Esophagus muscularis mucosa (tissue), 3 donors: Measurements from ENCODE around the gene TNIP3.

Source experiments
- POLR2AphosphoS5 ChIP-seq, 2 donors: sonication (generic); formaldehyde crosslinking; IDR thresholded peaks; one replicate each; pipeline ENCODE4 v1.6.1; 2017; ENCODE audit warnings: antibody characterized with exemption in 2 of 2
- TF ChIP-seq, protein P1 (sequence below), 3 experiments: fragments of 200-600 bp in 2 of 3; fragments of 450-650 bp in 1 of 3; sonication (generic) in 2 of 3; IDR thresholded peaks; one replicate each; pipeline ENCODE4 v1.5.1; 2017 to 2019; ENCODE audit warnings: antibody characterized with exemption in 3 of 3, mild to moderate bottlenecking in 2 of 3, moderate library complexity in 1 of 3

GRCh38 chr4:121208244-121209007, 44.3 kb upstream of the TNIP3 start:
- TF ChIP-seq, protein P1, sequence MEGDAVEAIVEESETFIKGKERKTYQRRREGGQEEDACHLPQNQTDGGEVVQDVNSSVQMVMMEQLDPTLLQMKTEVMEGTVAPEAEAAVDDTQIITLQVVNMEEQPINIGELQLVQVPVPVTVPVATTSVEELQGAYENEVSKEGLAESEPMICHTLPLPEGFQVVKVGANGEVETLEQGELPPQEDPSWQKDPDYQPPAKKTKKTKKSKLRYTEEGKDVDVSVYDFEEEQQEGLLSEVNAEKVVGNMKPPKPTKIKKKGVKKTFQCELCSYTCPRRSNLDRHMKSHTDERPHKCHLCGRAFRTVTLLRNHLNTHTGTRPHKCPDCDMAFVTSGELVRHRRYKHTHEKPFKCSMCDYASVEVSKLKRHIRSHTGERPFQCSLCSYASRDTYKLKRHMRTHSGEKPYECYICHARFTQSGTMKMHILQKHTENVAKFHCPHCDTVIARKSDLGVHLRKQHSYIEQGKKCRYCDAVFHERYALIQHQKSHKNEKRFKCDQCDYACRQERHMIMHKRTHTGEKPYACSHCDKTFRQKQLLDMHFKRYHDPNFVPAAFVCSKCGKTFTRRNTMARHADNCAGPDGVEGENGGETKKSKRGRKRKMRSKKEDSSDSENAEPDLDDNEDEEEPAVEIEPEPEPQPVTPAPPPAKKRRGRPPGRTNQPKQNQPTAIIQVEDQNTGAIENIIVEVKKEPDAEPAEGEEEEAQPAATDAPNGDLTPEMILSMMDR (IDR thresholded peaks at IDR 0.05), result no peak
- TF ChIP-seq POLR2AphosphoS5 (IDR thresholded peaks at IDR 0.05), result no peak
